HUES64 (cell line): Measurements from ENCODE around the gene DTL. TPM values are rescaled to one million over a fixed set of nuclear protein-coding genes. Genes with fewer than 3 reads are reported as not detected.
"Not testable (repeated sequence)": the region's sequence is repeated elsewhere in the genome, so short reads cannot be mapped to it uniquely, and the experiment has no call there.

Experiments used
- H3K27ac ChIP-seq: 2 replicates; pipeline ENCODE4 v1.7.0; 2013; ENCODE audit warnings: low read depth, low read length, inconsistent platforms
- H3K27me3 ChIP-seq: 2 replicates; pipeline ENCODE4 v1.6.1; 2013; ENCODE audit warnings: mild to moderate bottlenecking, low read length; ENCODE audit not compliant: insufficient read depth
- H3K36me3 ChIP-seq: 2 replicates; pipeline ENCODE4 v1.6.1; 2013; ENCODE audit warnings: mild to moderate bottlenecking, low read length; ENCODE audit not compliant: insufficient read depth
- H3K4me1 ChIP-seq: 2 replicates; pipeline ENCODE4 v1.6.1; 2013; ENCODE audit warnings: mild to moderate bottlenecking, low read length, moderate library complexity; ENCODE audit not compliant: insufficient read depth
- H3K4me3 ChIP-seq: 2 replicates; pipeline ENCODE4 v1.5.1; 2013; ENCODE audit warnings: mild to moderate bottlenecking, low read length, moderate library complexity
- H3K9ac ChIP-seq: 2 replicates; pipeline ENCODE4 v1.6.1; 2013; ENCODE audit warnings: mild to moderate bottlenecking, low read depth, low read length
- H3K9me3 ChIP-seq: 2 replicates; pipeline ENCODE4 v1.6.1; 2013; ENCODE audit warnings: low read depth, low read length; ENCODE audit not compliant: insufficient read depth
- WGBS: fragments of 150-250, 120-280 bp; methylation state at CpG from one replicate; pipeline ENCODE4 v1.1.7; 2013; ENCODE audit warnings: missing lambda C conversion rate; 5-methylcytosine and 5-hydroxymethylcytosine counted together
- polyA plus RNA-seq, 2 experiments: library from polyadenylated mRNA; stranded (reverse); fragments of 50-300 nt; gene quantifications; one replicate each; pipeline ENCODE4 v1.2.3, GENCODE V29; 2013

The DTL gene, protein sequence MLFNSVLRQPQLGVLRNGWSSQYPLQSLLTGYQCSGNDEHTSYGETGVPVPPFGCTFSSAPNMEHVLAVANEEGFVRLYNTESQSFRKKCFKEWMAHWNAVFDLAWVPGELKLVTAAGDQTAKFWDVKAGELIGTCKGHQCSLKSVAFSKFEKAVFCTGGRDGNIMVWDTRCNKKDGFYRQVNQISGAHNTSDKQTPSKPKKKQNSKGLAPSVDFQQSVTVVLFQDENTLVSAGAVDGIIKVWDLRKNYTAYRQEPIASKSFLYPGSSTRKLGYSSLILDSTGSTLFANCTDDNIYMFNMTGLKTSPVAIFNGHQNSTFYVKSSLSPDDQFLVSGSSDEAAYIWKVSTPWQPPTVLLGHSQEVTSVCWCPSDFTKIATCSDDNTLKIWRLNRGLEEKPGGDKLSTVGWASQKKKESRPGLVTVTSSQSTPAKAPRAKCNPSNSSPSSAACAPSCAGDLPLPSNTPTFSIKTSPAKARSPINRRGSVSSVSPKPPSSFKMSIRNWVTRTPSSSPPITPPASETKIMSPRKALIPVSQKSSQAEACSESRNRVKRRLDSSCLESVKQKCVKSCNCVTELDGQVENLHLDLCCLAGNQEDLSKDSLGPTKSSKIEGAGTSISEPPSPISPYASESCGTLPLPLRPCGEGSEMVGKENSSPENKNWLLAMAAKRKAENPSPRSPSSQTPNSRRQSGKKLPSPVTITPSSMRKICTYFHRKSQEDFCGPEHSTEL
- polyA plus RNA-seq (2013, experiment 1 of 2) = 49.1 TPM
- polyA plus RNA-seq (2013, experiment 2 of 2) = 49.3 TPM

DNA sequence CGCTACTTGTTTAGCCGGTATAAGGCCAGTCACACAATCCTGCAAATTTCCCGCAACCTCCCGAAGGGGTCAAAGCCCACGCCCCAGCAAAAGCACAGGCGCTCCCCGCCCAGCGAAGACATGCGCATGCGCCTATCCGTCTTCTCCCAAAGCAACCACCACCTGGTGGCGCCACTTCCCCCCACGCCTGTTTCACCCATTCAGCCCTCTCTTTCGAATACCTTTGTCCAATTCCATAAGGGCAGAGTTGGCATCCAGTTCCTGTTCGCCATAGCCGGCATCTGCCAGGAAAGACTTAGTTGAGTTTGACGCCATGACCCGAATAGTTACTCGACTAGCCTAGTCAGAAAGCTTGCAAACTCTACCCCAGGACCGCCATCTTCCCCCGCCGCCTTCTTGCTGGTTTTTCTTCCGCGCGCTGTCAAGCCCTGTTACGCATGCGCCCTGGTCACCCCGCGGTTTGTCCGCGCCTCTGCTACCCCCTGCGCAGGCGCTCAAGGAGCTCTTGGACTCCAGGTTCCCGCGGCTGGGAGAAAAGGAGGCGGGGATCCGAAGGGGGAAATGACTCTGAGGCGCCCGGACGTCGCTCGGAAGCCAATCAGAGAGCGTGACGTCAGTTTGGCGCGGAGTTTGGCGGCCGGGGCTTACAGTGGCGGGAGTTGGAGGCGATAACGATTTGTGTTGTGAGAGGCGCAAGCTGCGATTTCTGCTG is at the start of gene DTL, which contains the start of gene INTS7:
TSS of gene DTL (plus strand) at position 626 of the 712 bp plus-strand sequence. CDS start 143 bp downstream, outside the sequence.
TSS of gene INTS7 (minus strand) at position 435 of the 712 bp plus-strand sequence. CDS start at position 315, 120 bp downstream.
- Histone ChIP-seq H3K27ac (peak within 1 kb of the TSS; percentile 83), H3K4me3 (peak within 1 kb of the TSS; percentile 69), H3K9ac (peak within 1 kb of the TSS; percentile 97), H3K9me3 (no peaks in the 10 kb centered on the region), H3K4me1 (peaks cover 14% of the 10 kb centered on the region), H3K36me3 (peaks cover 31% of the 10 kb centered on the region), H3K27me3 (no peaks in the 10 kb centered on the region)
- WGBS = under 1% methylated on average over 53 of the region's 53 CpGs

DNA sequence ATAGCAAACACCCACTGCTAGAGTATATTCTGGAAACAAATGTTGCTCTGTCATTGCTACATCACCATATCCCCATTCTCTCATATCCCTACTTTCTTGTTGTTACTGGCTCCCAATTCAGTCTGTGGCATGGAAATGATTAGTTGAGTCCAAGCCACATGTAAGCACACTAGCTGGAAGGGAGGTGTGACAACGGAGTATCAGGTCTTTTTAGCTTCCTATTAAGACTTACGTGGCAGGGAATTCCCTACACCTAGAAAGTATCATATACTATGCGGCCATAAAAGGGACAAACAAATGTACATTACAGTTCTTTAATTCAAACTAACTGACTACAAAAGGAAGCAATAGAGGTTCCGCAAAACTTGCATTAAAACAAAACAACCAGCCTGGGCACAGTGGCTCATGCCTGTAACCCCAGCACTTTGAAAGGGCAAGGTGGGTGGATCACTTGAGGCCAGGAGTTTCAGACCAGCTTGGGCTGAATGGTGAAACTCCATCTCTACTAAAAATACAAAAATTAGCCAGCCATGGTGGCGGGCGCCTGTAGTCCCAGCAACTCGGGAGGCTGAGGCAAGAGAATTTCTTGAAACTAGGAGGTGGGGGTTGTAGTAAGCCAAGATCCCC is 48.8 kb upstream of the DTL start:
- H3K4me1 ChIP-seq = no peaks in the 10 kb centered on the region
- H3K27me3 ChIP-seq = no peaks in the 10 kb centered on the region
- peaks cover 49% of the 10 kb centered on the region for H3K36me3 ChIP-seq
- H3K9ac ChIP-seq = no peak overlapping the region
- no peak overlapping the region for H3K4me3 ChIP-seq
- no peak overlapping the region for H3K27ac ChIP-seq
- WGBS = 96% methylated on average over 4 of the region's 7 CpGs
- H3K9me3 ChIP-seq = no peaks in the 10 kb centered on the region

DNA sequence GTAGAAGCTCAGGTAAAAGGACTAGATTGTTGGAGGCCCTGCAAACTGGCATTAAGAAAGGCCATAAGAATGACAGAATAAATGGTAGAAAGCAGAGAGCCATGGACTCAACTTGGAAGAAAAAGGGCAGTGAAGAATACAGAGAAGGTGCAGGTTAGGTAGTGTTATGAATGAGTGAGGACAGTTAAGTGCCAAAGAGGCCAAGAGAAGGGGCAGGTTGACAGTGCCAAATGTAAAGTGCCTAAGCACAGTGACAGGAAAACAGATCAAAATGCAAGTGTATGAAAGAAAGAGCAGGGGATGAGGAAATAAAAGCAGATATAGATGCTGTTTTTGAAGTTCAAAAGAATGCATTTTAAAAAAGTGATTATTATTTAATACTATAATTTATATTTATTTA is 43.9 kb upstream of the DTL start:
- no peaks in the 10 kb centered on the region for H3K27me3 ChIP-seq
- H3K4me3 ChIP-seq = no peak overlapping the region
- no peak overlapping the region for H3K27ac ChIP-seq
- H3K9ac ChIP-seq = no peak overlapping the region
- H3K4me1 ChIP-seq = no peaks in the 10 kb centered on the region
- peaks cover 20% of the 10 kb centered on the region for H3K36me3 ChIP-seq
- H3K9me3 ChIP-seq = no peaks in the 10 kb centered on the region

DNA sequence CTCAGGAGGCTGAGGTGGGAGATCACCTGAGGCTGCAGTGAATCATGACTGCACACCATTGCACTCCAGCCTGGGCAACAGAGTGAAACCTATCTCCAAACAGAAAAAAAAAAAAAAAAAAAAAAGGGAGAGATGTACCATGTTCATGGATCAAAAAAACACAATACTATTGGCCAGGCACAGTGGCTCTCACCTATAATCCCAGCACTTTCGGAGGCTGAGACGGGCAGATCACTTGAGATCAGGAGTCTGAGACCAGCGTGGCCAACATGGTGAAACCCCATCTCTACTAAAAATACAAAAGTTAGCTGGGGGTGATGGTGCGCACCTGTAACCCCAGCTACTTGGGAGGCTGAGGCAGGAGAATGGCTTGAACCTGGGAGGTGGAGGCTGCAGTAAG is 38.1 kb upstream of the DTL start:
- H3K27me3 ChIP-seq, H3K4me1 ChIP-seq, H3K9ac ChIP-seq, H3K27ac ChIP-seq, H3K9me3 ChIP-seq, H3K4me3 ChIP-seq: not testable (repeated sequence)
- WGBS = 93% methylated on average over 4 of the region's 4 CpGs
- H3K36me3 ChIP-seq = peaks cover 35% of the 10 kb centered on the region; the same call in 1 of the 2 replicates

DNA sequence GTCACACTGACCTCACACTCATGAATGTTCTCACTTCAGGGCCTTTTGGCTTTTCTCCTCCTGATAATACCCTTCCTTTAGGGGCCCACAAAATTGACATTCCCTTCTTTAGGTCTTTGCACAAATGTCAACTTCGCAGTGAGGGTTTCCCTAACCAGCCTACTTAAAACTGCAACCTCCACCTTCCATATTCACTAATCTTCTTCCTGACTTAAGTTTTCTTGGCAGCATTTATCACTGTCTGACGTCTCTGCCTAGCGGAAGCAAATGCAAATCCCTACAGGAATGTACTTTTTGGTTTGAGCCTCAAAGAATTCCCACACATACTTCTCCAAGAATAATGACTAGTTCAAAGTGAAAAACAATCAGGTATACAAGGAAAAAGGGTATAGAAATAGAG is 33.0 kb upstream of the DTL start:
- no peaks in the 10 kb centered on the region for H3K9me3 ChIP-seq
- 75% methylated on average over 3 of the region's 3 CpGs for WGBS
- H3K4me1 ChIP-seq = peaks cover 11% of the 10 kb centered on the region; the same call in 1 of the 2 replicates
- no peak overlapping the region for H3K9ac ChIP-seq
- no peak overlapping the region for H3K4me3 ChIP-seq
- no peak overlapping the region for H3K27ac ChIP-seq
- no peaks in the 10 kb centered on the region for H3K27me3 ChIP-seq
- peaks cover 54% of the 10 kb centered on the region for H3K36me3 ChIP-seq

DNA sequence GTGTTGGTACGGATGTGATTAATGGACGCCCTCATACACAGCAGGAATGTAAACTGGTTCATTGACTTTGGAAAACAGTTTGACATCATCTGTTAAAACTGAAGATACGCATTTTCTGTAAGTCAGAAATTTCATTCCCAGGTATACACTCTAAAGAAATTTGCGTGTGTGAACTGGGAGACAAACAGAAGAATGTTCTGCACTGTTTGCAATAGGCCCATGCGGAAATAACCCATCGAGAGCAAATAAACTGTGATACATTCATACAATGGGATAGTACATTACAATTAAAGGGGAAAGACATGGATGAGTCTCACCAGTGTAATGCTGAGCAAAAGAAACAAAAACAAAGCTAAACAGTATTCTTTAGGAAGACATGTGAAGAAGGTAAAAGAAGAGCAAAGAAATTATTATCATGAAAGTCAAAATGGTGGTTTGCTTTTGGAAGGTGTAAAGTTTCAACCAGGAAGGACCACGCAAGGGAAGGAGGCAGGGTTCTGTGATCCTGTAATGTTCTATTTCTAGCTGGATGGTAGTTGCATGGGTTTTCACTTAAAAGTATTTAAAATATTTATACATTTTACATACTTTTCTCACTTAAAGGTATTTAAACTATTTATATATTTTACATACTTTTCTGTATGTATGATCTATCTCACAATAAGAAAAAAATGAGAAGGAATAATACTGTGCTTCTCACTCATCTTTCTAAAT is 30.5 kb upstream of the DTL start:
- Histone ChIP-seq H3K27ac (no peak overlapping the region), H3K36me3 (peaks cover 59% of the 10 kb centered on the region), H3K9me3 (no peaks in the 10 kb centered on the region), H3K9ac (no peak overlapping the region), H3K4me3 (no peak overlapping the region), H3K27me3 (no peaks in the 10 kb centered on the region), H3K4me1 (peaks cover 11% of the 10 kb centered on the region; the same call in 1 of the 2 replicates)
- 90% methylated on average over 7 of the region's 7 CpGs for WGBS

DNA sequence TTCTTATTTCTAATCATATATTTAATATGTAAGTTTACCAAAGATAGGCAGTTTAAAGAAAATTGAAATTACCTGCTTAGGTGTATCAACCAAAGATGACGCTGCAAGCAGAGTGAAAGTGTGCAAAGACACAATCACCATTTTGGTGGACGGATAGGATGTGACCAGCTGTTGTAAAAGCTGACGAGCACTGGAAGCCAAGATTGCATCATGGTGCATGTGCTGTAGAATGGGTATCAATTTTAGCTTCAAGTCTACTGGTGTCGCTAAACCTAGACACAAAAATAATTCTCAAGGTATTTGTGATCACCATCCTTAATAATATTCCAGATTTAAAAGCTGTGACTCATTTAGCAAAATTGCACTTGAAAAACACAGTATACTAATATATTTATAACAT is 28.4 kb upstream of the DTL start:
- 99% methylated on average over 4 of the region's 4 CpGs for WGBS
- peaks cover 65% of the 10 kb centered on the region for H3K36me3 ChIP-seq

DNA sequence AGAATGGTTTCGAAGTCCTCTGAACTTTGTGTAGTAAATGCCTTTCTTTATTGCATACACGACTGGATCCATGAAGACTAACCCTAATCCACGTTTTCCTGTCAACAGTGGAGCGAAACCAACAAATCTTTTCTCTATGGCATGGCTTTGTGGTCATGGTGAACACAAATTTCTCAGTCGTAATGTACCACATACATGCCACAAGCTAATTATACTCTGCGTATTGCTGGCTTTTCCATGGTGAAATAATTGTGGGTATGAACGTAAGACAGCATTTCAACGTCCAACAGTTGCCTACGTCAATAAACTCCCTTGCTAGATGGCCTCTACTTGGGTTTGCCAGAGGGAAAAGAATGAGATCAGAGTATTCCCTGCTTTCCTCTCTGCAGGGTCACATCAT is 27.7 kb upstream of the DTL start:
- H3K4me1 ChIP-seq = peaks cover 5% of the 10 kb centered on the region; the same call in 1 of the 2 replicates
- H3K9ac ChIP-seq = no peak overlapping the region
- no peak overlapping the region for H3K27ac ChIP-seq
- WGBS = 92% methylated on average over 9 of the region's 9 CpGs
- H3K36me3 ChIP-seq = peaks cover 65% of the 10 kb centered on the region
- no peak overlapping the region for H3K4me3 ChIP-seq
- no peaks in the 10 kb centered on the region for H3K27me3 ChIP-seq
- H3K9me3 ChIP-seq = no peaks in the 10 kb centered on the region

More for the DNA sequence above, 28.4 kb upstream of the DTL start:
- no peak overlapping the region for H3K9ac ChIP-seq
- peaks cover 11% of the 10 kb centered on the region; the same call in 1 of the 2 replicates for H3K4me1 ChIP-seq
- no peak overlapping the region for H3K27ac ChIP-seq
- no peaks in the 10 kb centered on the region for H3K9me3 ChIP-seq
- H3K27me3 ChIP-seq = no peaks in the 10 kb centered on the region
- H3K4me3 ChIP-seq = no peak overlapping the region

DNA sequence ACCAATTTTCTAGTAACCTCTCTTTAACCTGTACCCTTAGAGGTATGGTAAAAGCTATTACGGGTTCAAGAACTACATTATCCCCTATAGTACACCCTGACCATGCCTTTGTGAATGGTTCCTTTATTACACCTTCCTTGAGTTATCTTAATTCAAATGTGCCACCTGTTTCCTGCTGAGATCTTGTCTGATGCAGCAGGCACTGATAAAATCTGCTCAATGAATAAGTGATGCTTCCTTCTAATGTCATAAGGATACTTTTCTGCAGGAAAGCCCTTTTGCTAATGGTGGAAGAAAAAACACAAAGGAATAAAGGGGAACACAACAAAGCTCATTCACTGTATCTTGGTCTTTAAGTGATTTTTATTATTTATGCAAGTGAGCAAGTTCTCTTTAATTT is 26.0 kb upstream of the DTL start:
- no peaks in the 10 kb centered on the region for H3K4me1 ChIP-seq
- no peak overlapping the region for H3K27ac ChIP-seq
- no peak overlapping the region for H3K9ac ChIP-seq
- H3K4me3 ChIP-seq = no peak overlapping the region
- WGBS = 95% methylated on average over 1 of the region's 1 CpG
- H3K9me3 ChIP-seq = no peaks in the 10 kb centered on the region
- H3K27me3 ChIP-seq = no peaks in the 10 kb centered on the region
- H3K36me3 ChIP-seq = peaks cover 68% of the 10 kb centered on the region

DNA sequence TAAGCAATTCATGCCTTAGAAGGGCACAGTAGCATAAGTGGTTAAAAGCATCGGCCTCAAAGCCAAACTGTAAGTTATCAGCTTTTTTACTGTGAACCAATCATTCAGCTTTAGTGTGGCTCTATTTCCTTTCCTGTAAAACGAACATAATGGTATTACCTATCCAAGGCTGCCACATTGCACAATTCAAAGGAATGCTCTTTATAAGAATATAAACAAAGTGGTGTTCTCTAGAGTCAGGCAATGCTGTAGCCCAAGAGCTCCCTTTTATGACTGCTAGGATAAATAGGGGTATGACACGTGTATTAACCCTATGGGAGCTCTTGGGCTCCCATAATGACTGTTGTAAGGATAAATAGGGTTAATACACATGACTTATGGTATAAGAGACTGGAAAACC is 25.5 kb upstream of the DTL start:
- H3K4me1 ChIP-seq = no peaks in the 10 kb centered on the region
- peaks cover 63% of the 10 kb centered on the region for H3K36me3 ChIP-seq
- H3K9ac ChIP-seq = no peak overlapping the region
- no peaks in the 10 kb centered on the region for H3K9me3 ChIP-seq
- H3K4me3 ChIP-seq = no peak overlapping the region
- H3K27me3 ChIP-seq = no peaks in the 10 kb centered on the region
- 94% methylated on average over 3 of the region's 3 CpGs for WGBS
- H3K27ac ChIP-seq = no peak overlapping the region
